GM12878 (cell line): ENCODE results near the gene PPP1R3C.

Experiments
- NBN ChIP-seq: fragments of 450-650 bp; IDR thresholded peaks from 2 replicates; pipeline ENCODE4 v1.6.1; 2016
- RFX5 ChIP-seq: IDR thresholded peaks from 2 replicates; pipeline ENCODE4 v1.6.1; 2011; ENCODE audit warnings: low read depth, low read length, improper control_type of control experiment
- ZNF207 ChIP-seq: fragments of 450-650 bp; IDR thresholded peaks from 2 replicates; pipeline ENCODE4 v1.6.1; 2014; ENCODE audit warnings: antibody characterized with exemption, mild to moderate bottlenecking, borderline replicate concordance

DNA sequence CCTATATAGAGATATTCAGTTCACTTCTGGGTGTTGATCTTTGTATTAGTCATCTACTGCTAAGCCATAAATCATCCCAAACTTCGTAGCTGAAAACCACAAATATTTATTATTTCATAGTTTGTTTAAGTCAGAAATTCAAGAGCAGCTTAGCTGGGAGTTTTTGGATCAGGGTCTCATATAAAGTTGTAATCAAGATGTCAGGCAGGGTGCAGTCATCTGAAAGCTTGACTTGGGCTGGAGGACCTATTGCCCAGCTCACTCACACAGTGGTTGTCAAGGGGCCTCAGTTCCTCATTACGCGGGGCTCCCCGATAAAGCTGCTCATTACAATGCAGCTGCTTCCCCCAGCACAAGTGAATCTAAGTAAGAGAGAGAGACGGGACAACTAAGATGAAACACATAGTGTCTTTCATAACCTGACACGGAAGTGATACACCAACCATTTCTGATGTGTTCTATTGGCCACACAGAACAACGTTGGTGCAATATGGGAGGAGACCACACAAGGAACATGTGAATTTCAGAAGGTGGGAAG, 15.7 kb downstream of the PPP1R3C start:
- no peak for TF ChIP-seq NBN
- no peak for TF ChIP-seq RFX5
- no peak for TF ChIP-seq ZNF207
